Measurements from ENCODE around the gene TRAP1. TPM values are rescaled to one million over a fixed set of nuclear protein-coding genes. Genes with fewer than 3 reads are reported as not detected.

TRAP1 gene
- total RNA-seq, 1 experiment from 2014 or later: 137 TPM

GRCh38 chr16:3654249-3654991 lies 62.9 kb downstream of the TRAP1 start, which contains the start of gene DNASE1:
Gene DNASE1 (plus strand): TSS chr16:3654691. CDS start chr16:3655374, 683 bp downstream.
- ATAC-seq: peak; percentile 74
- in situ Hi-C loops (cut with HindIII; ENCODE audit: low pct_unique_long_range_greater_than_20kb, low sequenced_read_pairs) (no loop called here), intact Hi-C loops (cut with micrococcal nuclease; ENCODE audit: unreplicated experiment) (no loop called here)
- TF ChIP-seq TCF7L2 (IDR thresholded peaks at IDR 0.05; ENCODE audit: low read depth, low read length) (no peak), CTCF (IDR thresholded peaks at IDR 0.05) (peak; percentile 87), POLR2AphosphoS5 (IDR thresholded peaks at IDR 0.05; ENCODE audit: low read depth, low read length) (no peak)
- CTCF ChIA-PET: interaction anchor here (0.6 kb wide), 1 partner anchor 17 kb away, joined by 3 read pairs; no protein-coding TSS in a partner anchor
- POLR2A ChIA-PET: no interaction called here
- H3K4me1 ChIP-seq (ENCODE audit: control insufficient read depth, insufficient read depth, low read length): peaks cover 17% of the 10 kb centered on the region
- no TSS peak for BruUV-seq (replicated peaks)
- no peaks in the 10 kb centered on the region for H3K9me3 ChIP-seq (ENCODE audit: control insufficient read depth, insufficient read depth, low read depth, low read length)
- H3K36me3 ChIP-seq (ENCODE audit: control insufficient read depth, insufficient read depth, low read length): peaks cover 2% of the 10 kb centered on the region; the same call in 1 of the 2 replicates
- no peak within 1 kb of the TSS for H3K4me3 ChIP-seq (ENCODE audit: low read depth in 2 of 2, low read length in 2 of 2)
- no peaks in the 10 kb centered on the region for H3K27me3 ChIP-seq (ENCODE audit: control insufficient read depth, insufficient read depth, low read length)
- no peak within 1 kb of the TSS for H3K27ac ChIP-seq (ENCODE audit: low read length)
- DNase-seq (ENCODE audit: low read depth, low spot score): peak; percentile 39

GRCh38 chr16:3652373-3653195 lies 64.7 kb downstream of the TRAP1 start:
- no peak overlapping the region for H3K27ac ChIP-seq (ENCODE audit: low read length)
- ChIA-PET CTCF (no interaction called here), POLR2A (no interaction called here)
- H3K4me3 ChIP-seq (ENCODE audit: low read depth in 2 of 2, low read length in 2 of 2): no peak overlapping the region
- no peak for DNase-seq (ENCODE audit: low read depth, low spot score)
- peaks cover 12% of the 10 kb centered on the region for H3K4me1 ChIP-seq (ENCODE audit: control insufficient read depth, insufficient read depth, low read length)
- intact Hi-C loops (cut with micrococcal nuclease; ENCODE audit: unreplicated experiment): no loop called here
- in situ Hi-C loops (cut with HindIII; ENCODE audit: low pct_unique_long_range_greater_than_20kb, low sequenced_read_pairs): no loop called here
- no peaks in the 10 kb centered on the region for H3K27me3 ChIP-seq (ENCODE audit: control insufficient read depth, insufficient read depth, low read length)
- H3K9me3 ChIP-seq (ENCODE audit: control insufficient read depth, insufficient read depth, low read depth, low read length): no peaks in the 10 kb centered on the region
- BruUV-seq (replicated peaks): no TSS peak
- TF ChIP-seq REST (IDR thresholded peaks at IDR 0.05; ENCODE audit: insufficient read depth in 1 of 2, low read depth in 2 of 2, low read length in 1 of 2) (no peak), TCF7L2 (IDR thresholded peaks at IDR 0.05; ENCODE audit: low read depth, low read length) (no peak), POLR2AphosphoS5 (IDR thresholded peaks at IDR 0.05; ENCODE audit: low read depth, low read length) (no peak; the same call in 1 of the 2 replicates), CTCF (IDR thresholded peaks at IDR 0.05) (no peak), SIN3A (IDR thresholded peaks at IDR 0.05; ENCODE audit: borderline replicate concordance, insufficient read depth, low read depth, low read length) (no peak)
- no peak for ATAC-seq
- H3K36me3 ChIP-seq (ENCODE audit: control insufficient read depth, insufficient read depth, low read length): peaks cover 2% of the 10 kb centered on the region; the same call in 1 of the 2 replicates

Data from Panc1 (cell line).